ENCODE results near the gene MYRF. TPM values are rescaled to one million over a fixed set of nuclear protein-coding genes. Genes with fewer than 3 reads are reported as not detected.

The MYRF gene
- 0.40 and 0.44 TPM in 2 replicates for total RNA-seq

DNA sequence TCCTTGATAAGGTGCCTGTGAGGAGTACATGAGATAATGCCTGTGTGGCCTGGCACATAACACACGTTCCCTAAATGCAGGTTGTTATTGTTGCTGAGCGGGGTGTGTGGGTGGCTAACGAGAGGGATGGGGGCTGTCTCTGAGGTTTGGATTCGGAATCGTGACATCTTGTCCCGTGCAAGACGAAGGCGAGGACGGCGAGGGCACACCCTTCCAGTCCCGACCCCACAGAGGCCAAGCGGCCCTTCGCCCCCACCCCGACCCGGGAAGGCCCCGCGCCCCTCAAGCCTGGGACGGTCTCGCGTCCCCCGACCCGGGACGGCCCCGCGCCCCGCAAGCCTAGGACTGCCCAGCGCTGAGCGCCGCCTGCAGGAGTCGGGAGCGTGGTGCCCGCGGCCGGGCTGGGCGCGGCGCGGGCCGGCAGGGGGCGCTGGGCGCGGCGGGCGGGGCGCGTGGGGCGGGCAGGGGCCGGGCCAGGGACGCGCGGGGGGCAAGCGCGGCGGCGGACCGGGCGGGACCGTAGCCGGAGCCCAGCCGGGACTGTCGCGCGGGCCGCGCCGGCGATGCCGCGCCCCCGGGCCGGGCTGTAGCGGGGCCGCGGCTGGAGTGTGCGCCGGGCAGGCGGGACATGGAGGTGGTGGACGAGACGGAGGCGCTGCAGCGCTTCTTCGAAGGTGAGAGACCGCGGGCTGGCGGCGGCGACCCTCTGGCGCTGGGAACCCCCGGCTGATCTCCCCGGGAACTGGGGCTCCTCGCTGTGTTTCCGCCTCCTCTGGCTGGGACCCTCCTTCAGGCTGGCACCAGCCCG lies at the start of gene MYRF:
Gene MYRF, plus strand, starts transcription at position 520 of the 808 bp plus-strand sequence. Its CDS starts 109 bp downstream, at position 629.

DNA sequence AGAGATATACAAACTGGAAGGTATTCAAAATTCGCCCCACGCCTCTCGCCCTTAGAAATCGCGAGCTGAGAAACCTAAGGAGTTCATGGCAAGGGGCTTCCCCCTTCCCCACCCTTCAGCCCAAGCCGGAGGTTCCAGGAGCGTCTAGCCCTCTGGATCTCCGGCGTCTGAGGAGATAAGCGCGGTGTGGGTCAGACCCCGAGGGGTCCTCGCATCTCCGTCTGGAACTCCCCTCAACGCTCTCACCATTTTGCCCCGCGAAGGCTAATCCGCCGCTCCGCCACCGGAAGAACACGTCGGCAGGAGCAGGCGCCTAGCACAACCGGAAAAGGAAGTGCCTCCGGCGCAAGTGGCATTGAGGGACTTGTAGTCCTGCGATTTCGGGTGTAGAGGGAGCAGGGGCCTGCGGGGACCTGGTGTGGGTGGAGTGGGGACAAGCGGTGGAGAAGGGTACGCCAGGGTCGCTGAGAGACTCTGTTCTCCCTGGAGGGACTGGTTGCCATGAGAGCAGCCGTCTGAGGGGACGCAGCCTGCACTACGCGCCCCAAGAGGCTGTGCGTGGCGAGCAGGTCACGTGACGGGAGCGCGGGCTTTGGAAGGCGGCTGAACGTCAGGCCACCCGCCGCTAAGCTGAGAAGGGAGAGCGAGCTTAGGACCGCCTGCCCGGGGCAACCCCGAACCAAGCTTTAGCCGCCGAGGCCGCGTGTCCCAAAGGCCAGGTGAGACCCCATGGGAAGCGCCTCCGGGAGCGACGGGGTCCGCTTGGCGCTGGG lies 40.1 kb downstream of the MYRF start, which contains the start of the genes FEN1 and TMEM258:
Gene FEN1, plus strand, starts transcription at position 602 of the 773 bp plus-strand sequence. CDS start 2,451 bp downstream, outside the sequence.
Gene TMEM258, minus strand, starts transcription at position 290 of the 773 bp plus-strand sequence. Its CDS starts 41 bp downstream, at position 249.

DNA sequence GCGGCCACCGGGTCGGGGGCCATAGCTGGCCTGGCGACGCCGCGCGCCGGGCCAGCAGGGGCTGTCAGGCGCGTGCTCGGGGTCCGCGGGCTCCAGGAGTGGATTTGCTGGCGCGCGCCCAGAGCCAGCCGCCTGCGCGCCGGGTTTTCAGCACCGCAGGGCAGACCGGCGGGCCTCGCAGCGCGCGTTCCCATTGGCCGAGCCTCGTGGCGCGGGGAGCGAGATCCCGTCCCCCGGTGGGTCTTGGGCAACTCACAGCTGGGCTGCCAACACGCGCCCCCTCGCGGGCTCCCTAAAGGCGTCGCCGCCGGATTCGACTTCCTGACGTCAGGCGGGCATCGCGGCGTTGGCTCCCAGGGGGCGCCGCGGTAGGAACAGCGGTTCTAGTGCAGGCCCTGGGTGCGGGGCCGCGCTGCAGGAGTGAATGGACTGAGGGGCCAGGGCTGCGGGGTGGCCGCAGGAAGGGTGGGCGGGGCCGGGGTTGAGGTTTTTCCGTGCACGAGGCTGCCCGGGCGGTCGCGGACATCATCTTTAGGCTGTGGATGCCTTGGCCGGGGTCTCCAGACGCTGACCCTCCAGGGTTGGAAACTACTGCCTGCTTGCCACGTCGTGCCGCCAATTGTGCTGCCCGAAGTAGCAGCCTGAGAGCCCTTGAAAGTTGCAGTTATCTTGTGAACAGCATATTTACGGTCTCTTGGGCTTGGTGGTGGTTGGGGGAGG lies 64.5 kb downstream of the MYRF start, which contains the start of gene FADS1:
Gene FADS1, minus strand, starts transcription at position 268 of the 720 bp plus-strand sequence. Its CDS starts 74 bp downstream, at position 194.

DNA sequence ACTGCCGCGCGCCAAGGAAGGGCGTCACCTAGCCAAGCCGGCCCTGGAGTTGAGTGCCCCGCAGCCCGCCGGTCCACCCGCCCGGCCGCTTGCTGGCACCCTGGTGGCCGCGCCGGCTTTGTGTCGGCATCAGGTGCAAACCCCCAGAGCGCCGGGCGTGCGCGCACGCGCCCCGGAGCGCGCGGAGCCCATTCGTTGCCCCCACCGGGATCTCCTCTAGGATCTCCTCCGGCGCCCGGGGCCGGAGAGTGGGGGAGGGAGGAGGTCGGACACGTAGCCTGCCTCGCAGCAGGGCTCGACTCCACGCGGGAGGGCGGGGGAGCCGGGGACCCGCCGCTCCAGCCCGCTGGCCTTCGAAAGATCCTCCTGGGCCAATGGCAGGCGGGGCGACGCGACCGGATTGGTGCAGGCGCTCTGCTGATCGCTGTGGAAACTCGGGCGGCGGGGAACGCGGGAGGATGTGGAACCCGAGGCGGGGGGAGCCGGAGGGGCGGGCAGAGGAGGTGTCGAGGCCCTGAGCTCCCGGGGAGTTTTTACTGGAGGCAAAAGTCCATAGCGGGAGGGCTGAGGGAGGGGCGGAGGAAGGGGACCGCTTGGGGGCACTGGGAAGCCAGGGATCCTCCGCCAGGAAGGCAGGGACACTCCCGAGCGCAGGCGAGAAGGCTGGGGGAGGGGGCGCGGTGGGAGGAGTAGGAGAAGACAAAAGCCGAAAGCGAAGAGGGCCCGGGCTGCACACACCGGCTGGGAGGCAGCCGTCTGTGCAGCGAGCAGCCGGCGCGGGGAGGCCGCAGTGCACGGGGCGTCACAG lies 75.3 kb downstream of the MYRF start, which contains the start of gene FADS2:
Gene FADS2, plus strand, starts transcription at position 730 of the 808 bp plus-strand sequence. CDS start 91 bp downstream, outside the sequence.

Other genes starting within 250 kb of the MYRF start
- under 0.01 TPM in 1 of 2 replicates, not detected in the other for gene LRRC10B, start 243.9 kb upstream of the MYRF start, total RNA-seq
- 8.9 and 21.5 TPM in 2 replicates for gene SYT7, start 171.6 kb upstream of the MYRF start, total RNA-seq
- gene DAGLA, start 72.2 kb upstream of the MYRF start, total RNA-seq: 2.2 and 3.8 TPM in 2 replicates
- 128 and 138 TPM in 2 replicates for gene TMEM258, start 40.0 kb downstream of the MYRF start, total RNA-seq
- gene FEN1, start 40.3 kb downstream of the MYRF start, total RNA-seq: 19.5 and 39.8 TPM in 2 replicates
- gene FADS1, start 64.4 kb downstream of the MYRF start, total RNA-seq: 84.8 and 84.9 TPM in 2 replicates
- gene FADS2, start 75.7 kb downstream of the MYRF start, total RNA-seq: 182 and 322 TPM in 2 replicates
- 93.7 and 131 TPM in 2 replicates for gene FADS3, start 138.9 kb downstream of the MYRF start, total RNA-seq
- 6.6 and 10.0 TPM in 2 replicates for gene RAB3IL1, start 164.9 kb downstream of the MYRF start, total RNA-seq
- gene BEST1, start 197.7 kb downstream of the MYRF start, total RNA-seq: 1.2 TPM in 2 replicates
- 871 and 2,309 TPM in 2 replicates for gene FTH1, start 215.0 kb downstream of the MYRF start, total RNA-seq